Left ventricle myocardium superior (tissue), 1 donor: ENCODE results near the gene LMTK3. TPM values are rescaled to one million over a fixed set of nuclear protein-coding genes. Genes with fewer than 3 reads are reported as not detected.
A peak's percentile ranks its signal among the peaks of the same experiment; 100 is the strongest.

ENCODE experiments used
- ATAC-seq: fragments of 200-7000 bp; cut with Tn5 transposase; one replicate; pipeline ENCODE4 v1.9.1; 2020; ENCODE audit warnings: mild to moderate bottlenecking, moderate library complexity
- DNase-seq: peaks from one replicate; pipeline ENCODE4 v3.0.0-alpha.2; 2020
- intact Hi-C: fragments of 100-400 bp; cut with micrococcal nuclease; formaldehyde crosslinking; loops from one replicate; pipeline ENCODE4 v1.11.0; 2022
- total RNA-seq: library from RNA; stranded (reverse); fragmentation: NEBNext Ultra II Directional; extraction: Animal tissue kit (Norgen Biotek cat#: 25700); gene quantifications from one replicate; pipeline ENCODE4 v1.2.1, GENCODE V29; 2021
- donor health status: DM: no; HTN: yes; CAD: no; lungs with severe emphysema.

The LMTK3 gene
- total RNA-seq, 1 donor from 2014 or later, result 1.4 TPM

- intact Hi-C loops, result no loop called here
- DNase-seq (no peak), ATAC-seq (no peak)
These were observed 33.8 kb downstream of the LMTK3 start for GRCh38 chr19:48477698-48478338.

GRCh38 chr19:48477067-48477685 is 34.5 kb downstream of the LMTK3 start:
- DNase-seq (no peak), ATAC-seq (no peak)
- intact Hi-C loops, result no loop called here

DNA sequence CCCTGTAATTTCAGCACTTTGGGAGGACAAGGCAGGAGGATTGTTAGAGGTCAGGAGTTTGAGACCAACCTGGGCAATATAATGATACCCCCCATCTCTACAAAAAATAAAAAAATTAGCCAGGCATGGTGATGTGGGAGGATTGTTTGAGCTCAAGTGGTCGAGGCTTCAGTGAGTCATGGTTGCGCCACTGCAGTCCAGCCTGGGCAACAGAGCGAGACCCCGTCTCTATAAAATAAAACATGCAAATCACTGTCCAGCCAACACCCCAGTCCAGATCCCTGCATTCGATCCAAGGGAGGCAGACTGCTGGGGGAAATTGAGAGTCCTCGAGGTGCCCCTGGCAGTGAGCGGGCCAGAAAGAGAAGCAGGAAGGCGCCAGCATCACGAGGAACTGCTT is 35.5 kb downstream of the LMTK3 start:
- intact Hi-C loops, result no loop called here
- no peak for DNase-seq

GRCh38 chr19:48475369-48476068 is 36.1 kb downstream of the LMTK3 start:
- ATAC-seq (no peak), DNase-seq (no peak)
- intact Hi-C loops, result no loop called here

More for the DNA sequence above, 35.5 kb downstream of the LMTK3 start:
- ATAC-seq, result no peak

GRCh38 chr19:48474084-48474592 is 37.5 kb downstream of the LMTK3 start:
- DNase-seq (no peak), ATAC-seq (no peak)
- intact Hi-C loops, result no loop called here

- intact Hi-C loops, result no loop called here
- ATAC-seq (no peak), DNase-seq (no peak)
These were observed 38.3 kb downstream of the LMTK3 start for GRCh38 chr19:48473161-48473966.

DNA sequence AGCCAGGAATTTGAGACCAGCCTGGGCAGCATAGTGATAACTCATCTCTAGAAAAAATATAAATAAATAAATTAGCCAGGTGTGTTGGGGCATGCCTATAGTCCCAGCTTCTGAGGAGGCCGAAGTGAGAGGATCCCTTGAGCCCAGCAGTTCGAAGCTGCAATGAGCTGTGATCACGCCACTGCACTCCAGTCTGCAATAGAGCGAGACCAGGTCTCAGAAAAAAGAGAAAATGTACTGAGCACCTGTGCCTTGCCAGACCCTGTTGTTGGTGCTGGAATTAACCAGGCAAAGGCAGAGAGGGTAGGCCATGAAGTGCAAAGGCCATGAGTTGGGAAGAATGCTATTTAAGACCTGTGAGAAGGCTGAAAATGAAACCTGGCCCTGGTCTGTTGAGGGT is 39.8 kb downstream of the LMTK3 start:
- intact Hi-C loops, result no loop called here
- DNase-seq, result no peak
- no peak for ATAC-seq

DNA sequence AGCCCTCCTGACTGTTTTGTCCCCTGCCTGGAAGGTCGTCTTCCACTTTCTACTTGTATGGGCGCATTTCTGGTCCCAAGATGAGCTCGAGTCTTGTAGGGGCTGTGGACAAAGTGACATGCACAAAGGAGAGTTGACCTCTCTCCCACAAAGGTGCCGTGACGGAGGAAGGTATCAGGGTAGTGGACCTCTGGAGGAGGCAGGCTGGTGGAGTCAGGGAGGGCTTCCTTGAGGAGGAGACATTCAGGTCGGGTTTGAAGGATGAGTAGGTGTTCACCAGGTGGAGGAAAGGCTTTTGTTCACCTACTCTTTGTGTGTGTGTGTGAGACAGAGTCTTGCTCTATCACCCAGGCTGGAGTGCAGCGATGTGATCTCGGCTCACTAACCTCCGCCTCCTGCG is 40.8 kb downstream of the LMTK3 start:
- ATAC-seq (no peak), DNase-seq (no peak)
- intact Hi-C loops, result no loop called here

DNA sequence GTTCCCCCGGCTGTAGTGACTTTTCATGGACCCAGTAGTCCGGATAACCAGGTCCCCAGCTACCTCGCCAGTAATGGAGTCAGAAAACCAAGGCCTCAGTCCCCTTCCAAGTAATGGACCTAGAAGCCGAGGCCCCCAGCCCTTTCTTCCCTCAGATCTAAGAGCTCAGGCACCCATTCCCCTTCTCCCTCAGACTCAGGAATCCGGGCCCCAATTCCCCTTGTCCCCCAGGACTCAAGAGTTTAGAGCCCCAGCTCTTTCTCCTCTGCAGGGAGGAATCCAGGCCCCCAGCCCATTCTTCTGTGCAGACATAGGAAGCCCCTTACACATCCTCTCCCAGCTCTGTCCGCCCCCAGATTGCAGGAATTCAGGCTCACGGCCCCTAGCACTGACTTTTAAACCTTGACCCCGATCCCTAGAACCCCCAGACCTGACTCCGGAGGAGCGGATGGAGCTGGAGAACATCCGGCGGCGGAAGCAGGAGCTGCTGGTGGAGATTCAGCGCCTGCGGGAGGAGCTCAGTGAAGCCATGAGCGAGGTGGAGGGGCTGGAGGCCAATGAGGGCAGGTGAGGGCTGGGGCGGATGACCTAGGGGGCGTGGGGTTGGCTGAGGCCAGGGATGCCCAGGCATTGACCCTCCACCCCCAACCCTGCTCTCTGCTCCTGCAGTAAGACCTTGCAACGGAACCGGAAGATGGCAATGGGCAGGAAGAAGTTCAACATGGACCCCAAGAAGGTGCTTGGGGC is 41.5 kb downstream of the LMTK3 start:
- intact Hi-C loops, result no loop called here
- ATAC-seq (no peak), DNase-seq (no peak)

- ATAC-seq, result peak; percentile 79
- peak; percentile 92 for DNase-seq
- intact Hi-C loops, result no loop called here
These were observed 42.2 kb downstream of the LMTK3 start, which contains the start of gene CYTH2 for GRCh38 chr19:48469289-48469881. Gene CYTH2, plus strand, starts transcription at chr19:48469369. Its CDS starts 139 bp downstream, at chr19:48469508.

GRCh38 chr19:48468772-48469288 is 42.8 kb downstream of the LMTK3 start:
- peak; percentile 100 for DNase-seq
- peak; percentile 95 for ATAC-seq
- intact Hi-C loops, result no loop called here

GRCh38 chr19:48466561-48467325 is 44.9 kb downstream of the LMTK3 start:
- intact Hi-C loops, result no loop called here
- ATAC-seq (no peak), DNase-seq (no peak)

DNA sequence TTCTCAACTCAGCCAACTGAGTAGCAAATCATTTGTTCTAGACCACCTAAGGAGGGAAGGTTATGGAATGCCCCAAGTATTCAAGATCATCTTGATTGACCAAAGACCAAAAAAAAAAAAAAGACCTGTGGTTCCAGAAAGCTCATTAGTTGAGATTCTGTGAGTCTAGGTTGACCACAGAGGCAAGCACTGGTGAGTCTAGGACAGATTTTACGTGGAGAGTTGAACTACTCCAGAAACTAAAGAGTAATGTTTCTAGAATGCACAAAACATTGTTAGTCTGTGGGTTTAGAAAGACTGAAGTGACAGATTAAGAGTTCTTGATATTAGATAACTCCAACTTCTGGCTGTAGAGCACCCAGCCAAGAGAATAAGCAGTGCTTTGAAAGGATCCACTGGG is 46.4 kb downstream of the LMTK3 start:
- ATAC-seq (no peak), DNase-seq (no peak)
- intact Hi-C loops, result no loop called here

- DNase-seq, result no peak
- ATAC-seq, result no peak
- intact Hi-C loops, result no loop called here
These were observed 49.5 kb downstream of the LMTK3 start for GRCh38 chr19:48461982-48462655.

- no peak for DNase-seq
- ATAC-seq, result no peak
- intact Hi-C loops, result no loop called here
These were observed 50.0 kb downstream of the LMTK3 start for GRCh38 chr19:48461651-48461981.

GRCh38 chr19:48458016-48458415 is 53.6 kb downstream of the LMTK3 start:
- DNase-seq, result no peak
- intact Hi-C loops, result no loop called here
- no peak for ATAC-seq

- ATAC-seq, result no peak
- intact Hi-C loops, result no loop called here
- DNase-seq, result no peak
These were observed 54.8 kb downstream of the LMTK3 start for GRCh38 chr19:48456864-48457263.
